ENCODE results near the gene DGKD.

DNA sequence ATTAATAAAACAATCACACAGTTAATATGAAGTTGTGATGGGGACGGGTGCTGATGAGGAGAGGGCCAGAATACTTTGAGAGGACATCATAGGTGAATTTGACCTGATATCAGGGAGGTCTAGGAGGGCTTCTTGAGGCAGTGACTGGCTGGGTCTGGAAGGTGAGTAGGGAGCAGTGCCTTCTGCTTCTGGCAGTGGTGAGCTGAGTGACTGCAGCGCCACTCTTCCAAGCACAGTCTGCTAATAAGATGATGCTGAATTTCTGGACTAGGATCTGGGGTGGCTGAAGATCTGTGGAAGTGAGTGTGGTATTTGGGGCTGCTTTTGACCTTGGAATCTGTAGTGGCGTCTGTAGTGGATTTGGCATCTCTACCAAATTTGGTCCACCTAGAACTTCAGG lies 5.5 kb downstream of the DGKD start:
- TF ChIP-seq, protein P1, sequence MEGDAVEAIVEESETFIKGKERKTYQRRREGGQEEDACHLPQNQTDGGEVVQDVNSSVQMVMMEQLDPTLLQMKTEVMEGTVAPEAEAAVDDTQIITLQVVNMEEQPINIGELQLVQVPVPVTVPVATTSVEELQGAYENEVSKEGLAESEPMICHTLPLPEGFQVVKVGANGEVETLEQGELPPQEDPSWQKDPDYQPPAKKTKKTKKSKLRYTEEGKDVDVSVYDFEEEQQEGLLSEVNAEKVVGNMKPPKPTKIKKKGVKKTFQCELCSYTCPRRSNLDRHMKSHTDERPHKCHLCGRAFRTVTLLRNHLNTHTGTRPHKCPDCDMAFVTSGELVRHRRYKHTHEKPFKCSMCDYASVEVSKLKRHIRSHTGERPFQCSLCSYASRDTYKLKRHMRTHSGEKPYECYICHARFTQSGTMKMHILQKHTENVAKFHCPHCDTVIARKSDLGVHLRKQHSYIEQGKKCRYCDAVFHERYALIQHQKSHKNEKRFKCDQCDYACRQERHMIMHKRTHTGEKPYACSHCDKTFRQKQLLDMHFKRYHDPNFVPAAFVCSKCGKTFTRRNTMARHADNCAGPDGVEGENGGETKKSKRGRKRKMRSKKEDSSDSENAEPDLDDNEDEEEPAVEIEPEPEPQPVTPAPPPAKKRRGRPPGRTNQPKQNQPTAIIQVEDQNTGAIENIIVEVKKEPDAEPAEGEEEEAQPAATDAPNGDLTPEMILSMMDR (conservative IDR thresholded peaks at IDR 0.05 in 1 of 2, IDR thresholded peaks at IDR 0.05 in 1 of 2; ENCODE audit: low read depth in 1 of 2, low read length in 2 of 2) = no peak
- no peak for TF ChIP-seq EZH2 (IDR thresholded peaks at IDR 0.05; ENCODE audit: low read length, missing control alignments)

Data from fibroblast of lung (primary cell).